CD4-positive, alpha-beta T cell (primary cell): ENCODE measurements around the gene DPYSL4. TPM values are rescaled to one million over a fixed set of nuclear protein-coding genes. Genes with fewer than 3 reads are reported as not detected.

ENCODE experiments used
- ATAC-seq: fragments of 200-7000 bp; cut with Tn5 transposase; one replicate; pipeline ENCODE4 v1.10.0; 2022; ENCODE audit warnings: mild to moderate bottlenecking; ENCODE audit not compliant: poor library complexity
- CTCF ChIA-PET: fragments of 350-600 bp; sonication (Branson Sonifier 250); formaldehyde crosslinking; loops from one replicate; lab custom pipeline; 2021; ENCODE audit warnings: antibody characterized with exemption, inconsistent platforms; lab: Charles Lee
- POLR2A ChIA-PET: fragments of 350-600 bp; sonication (Branson Sonifier 250); formaldehyde crosslinking; loops from one replicate; lab custom pipeline; 2021; ENCODE audit warnings: antibody characterized with exemption, inconsistent platforms; lab: Charles Lee
- DNase-seq, 14 experiments: peaks; one replicate each; pipeline ENCODE4 v3.0.0-alpha.2; 2013 to 2020; ENCODE audit warnings: mixed read lengths in 2 of 14
- H3K27ac ChIP-seq, 2 donors: one replicate each; pipeline versions ENCODE4 v1.5.1 to v1.7.0; 2013; ENCODE audit warnings: low read length in 2 of 2, low read depth in 1 of 2, mild to moderate bottlenecking in 1 of 2
- H3K27me3 ChIP-seq, 2 experiments: 1 replicate in 1 of 2; 2 replicates in 1 of 2; pipeline versions ENCODE4 v1.6.1 to v1.7.0; 2013; ENCODE audit warnings: low read length in 2 of 2, control low read depth in 1 of 2, mild to moderate bottlenecking in 1 of 2, moderate library complexity in 1 of 2; ENCODE audit not compliant: insufficient read depth in 2 of 2, control insufficient read depth in 1 of 2
- H3K36me3 ChIP-seq: one replicate; pipeline ENCODE4 v1.6.1; 2013; ENCODE audit warnings: low read length, control low read depth; ENCODE audit not compliant: insufficient read depth
- H3K4me1 ChIP-seq: one replicate; pipeline ENCODE4 v1.6.1; 2013; ENCODE audit warnings: low read length, control low read depth; ENCODE audit not compliant: insufficient read depth
- H3K4me3 ChIP-seq: one replicate; pipeline ENCODE4 v1.5.1; 2013; ENCODE audit warnings: mild to moderate bottlenecking, low read length, moderate library complexity
- H3K9me3 ChIP-seq, 2 experiments: 1 replicate in 1 of 2; 2 replicates in 1 of 2; pipeline versions ENCODE4 v1.6.1 to v1.7.0; 2013; ENCODE audit warnings: low read length in 2 of 2, mild to moderate bottlenecking in 2 of 2, control low read depth in 1 of 2, moderate library complexity in 1 of 2; ENCODE audit not compliant: control insufficient read depth in 1 of 2, insufficient read depth in 1 of 2
- H3K27ac Mint-ChIP-seq: one replicate; pipeline ENCODE4 v1.8.0; 2020; ENCODE audit warnings: mixed read lengths
- H3K27me3 Mint-ChIP-seq: one replicate; pipeline ENCODE4 v1.8.0; 2021; ENCODE audit warnings: mixed read lengths
- H3K36me3 Mint-ChIP-seq: one replicate; pipeline ENCODE4 v1.8.0; 2021; ENCODE audit warnings: low read depth, mixed read lengths
- H3K4me1 Mint-ChIP-seq: one replicate; pipeline ENCODE4 v1.8.0; 2021; ENCODE audit warnings: low read depth, mixed read lengths
- H3K4me3 Mint-ChIP-seq: one replicate; pipeline ENCODE4 v1.8.0; 2020; ENCODE audit warnings: mild to moderate bottlenecking, mixed read lengths
- H3K9me3 Mint-ChIP-seq: one replicate; pipeline ENCODE4 v1.8.0; 2020; ENCODE audit warnings: mixed read lengths
- CTCF ChIP-seq: fragments of 200-600 bp; IDR thresholded peaks from one replicate; pipeline ENCODE4 v1.8.0; 2022; ENCODE audit warnings: antibody characterized with exemption, mild to moderate bottlenecking
- intact Hi-C, 2 experiments: fragments of 100-400 bp; cut with DNase I in 1 of 2; cut with micrococcal nuclease in 1 of 2; formaldehyde crosslinking; loops; one replicate each; pipeline versions ENCODE4 v1.15.1 to v1.9.0; 2023 to 2025; cut with DNase I, micrococcal nuclease
- total RNA-seq, 174 experiments: library from RNA in 2 of 174; stranded (reverse) in 2 of 174; gene quantifications; one replicate each; pipeline ENCODE4 v1.2.3 and lab custom pipeline; 2021 to 2026

Gene DPYSL4
- total RNA-seq, 2 experiments from 2014 or later = 0.64 to 0.96 TPM

GRCh38 chr10:132164761-132165278 lies 21.9 kb upstream of the DPYSL4 start:
- POLR2A ChIA-PET = no interaction called here
- H3K27ac Mint-ChIP-seq = no peak overlapping the region
- Histone ChIP-seq H3K4me3 (no peak overlapping the region), H3K4me1 (peaks cover 23% of the 10 kb centered on the region), H3K27ac (no peak overlapping the region), H3K9me3 (peaks cover 0 to 8% of the 10 kb centered on the region in 2 experiments), H3K27me3 (no peaks in the 10 kb centered on the region), H3K36me3 (no peaks in the 10 kb centered on the region)
- H3K36me3 Mint-ChIP-seq = no peaks in the 10 kb centered on the region
- TF ChIP-seq CTCF = no peak
- ATAC-seq (no peak), DNase-seq (no peak)
- H3K27me3 Mint-ChIP-seq = no peaks in the 10 kb centered on the region
- peaks cover 26% of the 10 kb centered on the region for H3K4me1 Mint-ChIP-seq
- intact Hi-C loops = no loop called here
- H3K4me3 Mint-ChIP-seq = no peak overlapping the region
- CTCF ChIA-PET = no interaction called here
- no peaks in the 10 kb centered on the region for H3K9me3 Mint-ChIP-seq

- Mint-ChIP-seq H3K9me3 (no peaks in the 10 kb centered on the region), H3K4me1 (peaks cover 26% of the 10 kb centered on the region), H3K27ac (no peak overlapping the region), H3K4me3 (no peak overlapping the region), H3K27me3 (no peaks in the 10 kb centered on the region), H3K36me3 (no peaks in the 10 kb centered on the region)
- CTCF ChIA-PET = no interaction called here
- H3K27me3 ChIP-seq = no peaks in the 10 kb centered on the region
- no peak overlapping the region for H3K27ac ChIP-seq
- no peak for ATAC-seq
- peaks cover 0 to 8% of the 10 kb centered on the region in 2 experiments for H3K9me3 ChIP-seq
- DNase-seq = no peak
- peaks cover 21% of the 10 kb centered on the region for H3K4me1 ChIP-seq
- intact Hi-C loops = no loop called here
- no peak overlapping the region for H3K4me3 ChIP-seq
- POLR2A ChIA-PET = no interaction called here
- H3K36me3 ChIP-seq = no peaks in the 10 kb centered on the region
- no peak for TF ChIP-seq CTCF
Observed at GRCh38 chr10:132165416-132165980, 21.2 kb upstream of the DPYSL4 start.

DNA sequence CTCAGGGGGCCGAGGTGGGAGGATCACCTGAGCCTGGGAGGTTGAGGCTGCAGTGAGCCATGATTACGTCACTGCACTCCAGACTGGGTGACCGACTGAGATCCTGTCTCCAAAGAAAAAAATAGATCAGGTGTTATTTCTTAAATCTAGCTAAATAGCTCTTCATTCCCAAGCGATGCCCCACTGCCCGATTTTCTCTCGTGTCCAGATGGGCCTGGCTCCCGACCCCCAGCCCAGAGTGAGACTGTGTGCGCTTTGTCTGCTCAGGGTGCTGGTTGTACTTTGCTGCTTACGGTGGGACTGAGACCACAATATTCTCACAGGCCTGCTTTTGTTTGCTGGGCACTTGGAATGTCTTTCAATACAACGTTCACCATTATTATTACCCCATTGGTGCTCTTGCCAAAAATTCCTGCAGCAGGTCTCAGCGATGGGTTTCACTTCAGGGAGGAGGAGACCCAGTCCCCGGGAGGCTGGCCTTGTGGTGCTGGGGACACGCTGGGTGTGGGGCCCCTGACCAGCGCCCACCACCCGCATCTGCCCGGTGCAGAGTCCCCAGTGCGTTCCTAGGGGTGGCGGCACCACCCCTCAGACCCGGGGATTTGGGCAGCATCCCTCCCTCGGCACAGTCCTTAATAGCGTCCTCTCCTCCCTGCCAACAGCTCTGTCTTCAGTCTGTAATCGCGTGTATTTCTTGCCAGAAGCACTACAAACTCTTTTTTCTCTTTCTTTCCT lies 20.4 kb upstream of the DPYSL4 start:
- H3K9me3 Mint-ChIP-seq = no peaks in the 10 kb centered on the region
- ATAC-seq = no peak
- no peaks in the 10 kb centered on the region for H3K27me3 ChIP-seq
- DNase-seq = no peak
- POLR2A ChIA-PET = no interaction called here
- peaks cover 0 to 8% of the 10 kb centered on the region in 2 experiments for H3K9me3 ChIP-seq
- no peak for TF ChIP-seq CTCF
- H3K27me3 Mint-ChIP-seq = no peaks in the 10 kb centered on the region
- no peak overlapping the region for H3K4me3 ChIP-seq
- no peak overlapping the region for H3K27ac ChIP-seq
- H3K4me1 Mint-ChIP-seq = peaks cover 26% of the 10 kb centered on the region
- no peak overlapping the region for H3K4me3 Mint-ChIP-seq
- no peaks in the 10 kb centered on the region for H3K36me3 Mint-ChIP-seq
- CTCF ChIA-PET = no interaction called here
- peak overlapping the region; percentile 12 for H3K27ac Mint-ChIP-seq
- H3K36me3 ChIP-seq = no peaks in the 10 kb centered on the region
- H3K4me1 ChIP-seq = peaks cover 21% of the 10 kb centered on the region
- intact Hi-C loops = no loop called here
